Measurements from ENCODE around the gene TRAPPC3. TPM values are rescaled to one million over a fixed set of nuclear protein-coding genes. Genes with fewer than 3 reads are reported as not detected.
A peak's percentile ranks its signal among the peaks of the same experiment; 100 is the strongest.

The TRAPPC3 gene
- total and polyA plus RNA-seq, 7 donors: 75.1 to 177 (median 108) TPM

DNA sequence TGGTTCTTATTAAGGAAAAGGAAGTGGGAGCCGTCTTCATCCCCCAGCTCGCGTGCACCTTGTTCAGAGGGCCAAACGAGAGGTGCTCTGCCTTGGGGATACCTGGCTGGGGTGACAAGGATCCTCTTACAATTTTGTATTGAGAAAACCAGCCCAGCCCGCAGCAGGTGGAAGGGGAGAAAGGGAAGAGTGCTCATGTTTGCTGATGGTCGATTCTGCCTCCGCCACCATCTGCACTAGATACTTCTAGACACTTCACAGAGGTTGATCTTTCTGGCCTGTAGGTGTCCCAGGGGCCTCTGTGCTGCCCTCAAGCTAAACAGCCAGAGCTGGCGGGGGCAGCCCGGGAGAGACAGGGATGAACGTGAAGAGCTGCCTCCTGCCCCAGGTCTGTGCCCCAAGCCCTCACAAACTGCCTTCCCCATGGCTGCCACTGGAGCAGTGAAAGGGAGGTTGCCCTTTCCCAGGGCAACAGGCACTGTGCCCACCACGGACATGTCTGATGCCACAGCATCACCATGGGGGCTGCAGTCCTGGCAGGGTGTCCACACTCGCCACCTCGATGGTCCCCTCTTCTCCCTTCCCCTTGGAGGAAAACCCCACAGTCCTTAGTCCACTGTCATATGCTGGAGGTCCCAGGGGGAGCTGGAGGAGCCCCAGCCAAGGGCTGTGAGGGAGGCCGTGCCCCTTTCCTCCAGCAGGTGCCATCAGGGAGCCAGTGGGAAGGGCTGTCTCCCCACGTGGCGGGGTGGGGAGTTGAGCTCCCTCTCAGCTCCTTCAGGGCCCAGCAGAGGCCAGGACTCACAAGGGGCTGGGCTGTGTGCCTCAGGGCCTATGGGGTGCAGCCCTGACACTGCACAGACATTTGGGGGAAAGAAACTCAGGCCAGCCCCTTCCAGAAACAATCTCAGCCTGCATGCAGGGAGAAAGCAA, 52.5 kb downstream of the TRAPPC3 start:
- H3K27ac ChIP-seq: no peak overlapping the region
- no peak overlapping the region for H3K4me3 ChIP-seq
- peaks cover 12 to 47% (median 27%) of the 10 kb centered on the region in 4 donors for H3K36me3 ChIP-seq
- 78 to 79% methylated on average over 16 of the region's 16 CpGs for WGBS, 2 donors
- no peaks in the 10 kb centered on the region for H3K27me3 ChIP-seq
- intact Hi-C loops (cut with DNase I): loop anchor here (5.0 kb wide), 1 partner anchor 191 kb away; no protein-coding TSS in a partner anchor
- TF ChIP-seq, protein P1, sequence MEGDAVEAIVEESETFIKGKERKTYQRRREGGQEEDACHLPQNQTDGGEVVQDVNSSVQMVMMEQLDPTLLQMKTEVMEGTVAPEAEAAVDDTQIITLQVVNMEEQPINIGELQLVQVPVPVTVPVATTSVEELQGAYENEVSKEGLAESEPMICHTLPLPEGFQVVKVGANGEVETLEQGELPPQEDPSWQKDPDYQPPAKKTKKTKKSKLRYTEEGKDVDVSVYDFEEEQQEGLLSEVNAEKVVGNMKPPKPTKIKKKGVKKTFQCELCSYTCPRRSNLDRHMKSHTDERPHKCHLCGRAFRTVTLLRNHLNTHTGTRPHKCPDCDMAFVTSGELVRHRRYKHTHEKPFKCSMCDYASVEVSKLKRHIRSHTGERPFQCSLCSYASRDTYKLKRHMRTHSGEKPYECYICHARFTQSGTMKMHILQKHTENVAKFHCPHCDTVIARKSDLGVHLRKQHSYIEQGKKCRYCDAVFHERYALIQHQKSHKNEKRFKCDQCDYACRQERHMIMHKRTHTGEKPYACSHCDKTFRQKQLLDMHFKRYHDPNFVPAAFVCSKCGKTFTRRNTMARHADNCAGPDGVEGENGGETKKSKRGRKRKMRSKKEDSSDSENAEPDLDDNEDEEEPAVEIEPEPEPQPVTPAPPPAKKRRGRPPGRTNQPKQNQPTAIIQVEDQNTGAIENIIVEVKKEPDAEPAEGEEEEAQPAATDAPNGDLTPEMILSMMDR (IDR thresholded peaks at IDR 0.05): no peak
- no peak for TF ChIP-seq POLR2A (IDR thresholded peaks at IDR 0.05)
- TF ChIP-seq EP300 (IDR thresholded peaks at IDR 0.05): no peak
- TF ChIP-seq POLR2AphosphoS5 (IDR thresholded peaks at IDR 0.05): no peak
- H3K9me3 ChIP-seq: no peaks in the 10 kb centered on the region
- DNase-seq: no peak
- H3K4me1 ChIP-seq: peaks cover 0 to 11% (median 7%) of the 10 kb centered on the region in 4 donors

DNA sequence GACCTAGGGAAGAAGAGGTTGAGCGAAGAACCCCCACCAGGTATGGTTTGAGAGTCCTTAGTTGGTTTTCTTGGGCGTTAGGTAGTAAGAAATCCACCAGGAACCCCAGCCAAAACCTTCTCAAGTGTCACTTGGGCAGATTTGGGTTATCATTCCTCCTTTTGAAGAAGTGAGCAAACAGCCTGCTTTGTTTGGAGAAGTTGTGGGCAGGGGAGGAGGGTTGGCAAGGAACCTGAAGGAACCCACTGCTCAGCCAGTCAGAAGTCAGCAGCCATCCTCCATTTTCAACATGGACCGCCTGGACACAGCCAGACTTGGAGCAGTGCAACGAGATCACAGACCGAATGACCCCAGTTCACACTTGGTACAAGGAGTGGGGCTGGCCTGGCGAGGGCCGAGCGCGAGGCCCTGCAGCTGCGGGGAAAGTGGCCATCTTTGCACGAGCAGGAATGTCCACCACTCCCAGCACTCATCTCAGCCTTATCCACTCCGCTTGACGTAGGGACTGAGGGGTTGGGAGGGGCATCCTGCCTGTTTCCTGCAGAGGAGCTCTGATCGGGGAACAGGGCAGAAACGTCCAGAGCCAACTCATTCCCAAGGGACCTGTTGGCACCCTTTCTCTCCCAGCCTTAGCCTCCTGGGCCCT, 53.4 kb downstream of the TRAPPC3 start:
- no peak for TF ChIP-seq EP300 (IDR thresholded peaks at IDR 0.05)
- TF ChIP-seq POLR2A (IDR thresholded peaks at IDR 0.05): no peak
- TF ChIP-seq POLR2AphosphoS5 (IDR thresholded peaks at IDR 0.05): no peak
- TF ChIP-seq, protein P1 (IDR thresholded peaks at IDR 0.05): no peak
- peaks cover 0 to 16% (median 11%) of the 10 kb centered on the region in 4 donors for H3K4me1 ChIP-seq
- no peaks in the 10 kb centered on the region for H3K27me3 ChIP-seq
- peaks cover 13 to 56% (median 31%) of the 10 kb centered on the region in 4 donors for H3K36me3 ChIP-seq
- no peak overlapping the region for H3K4me3 ChIP-seq
- intact Hi-C loops (cut with DNase I): loop anchor here (5.0 kb wide), 1 partner anchor 191 kb away; no protein-coding TSS in a partner anchor
- WGBS, 2 donors: 77 to 81% methylated on average over 15 of the region's 15 CpGs
- DNase-seq: no peak
- no peaks in the 10 kb centered on the region for H3K9me3 ChIP-seq
- no peak overlapping the region for H3K27ac ChIP-seq

DNA sequence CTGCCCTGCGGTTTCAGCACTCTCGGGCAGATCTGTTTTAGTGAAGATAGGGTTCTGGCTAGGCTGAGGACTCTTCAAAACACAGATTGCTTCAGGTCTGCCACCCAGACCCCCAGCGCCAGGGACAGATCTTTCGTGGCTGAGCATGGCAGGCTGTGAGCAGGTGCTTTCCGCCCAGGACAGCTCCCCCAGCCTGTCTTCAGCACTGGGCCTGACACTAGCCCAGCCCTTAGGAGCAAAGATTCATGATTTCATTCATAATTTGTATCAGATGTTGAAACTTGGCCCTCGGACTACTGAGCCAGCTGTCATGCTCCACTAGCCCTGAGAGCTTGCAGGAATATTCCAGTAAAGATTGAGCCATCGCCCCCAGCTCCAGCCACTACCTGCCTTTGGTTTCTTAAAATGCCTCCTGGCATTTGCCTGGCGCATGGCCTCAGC, 54.6 kb downstream of the TRAPPC3 start:
- intact Hi-C loops (cut with DNase I): loop anchor here (5.0 kb wide), 1 partner anchor 193 kb away; no protein-coding TSS in a partner anchor
- H3K27me3 ChIP-seq: no peaks in the 10 kb centered on the region
- no peaks in the 10 kb centered on the region for H3K9me3 ChIP-seq
- TF ChIP-seq, protein P1 (IDR thresholded peaks at IDR 0.05): no peak
- TF ChIP-seq POLR2AphosphoS5 (IDR thresholded peaks at IDR 0.05): no peak
- no peak for TF ChIP-seq POLR2A (IDR thresholded peaks at IDR 0.05)
- no peak for TF ChIP-seq EP300 (IDR thresholded peaks at IDR 0.05)
- peaks cover 13 to 56% (median 31%) of the 10 kb centered on the region in 4 donors for H3K36me3 ChIP-seq
- 91 to 92% methylated on average over 8 of the region's 8 CpGs for WGBS, 2 donors
- no peak overlapping the region for H3K4me3 ChIP-seq
- H3K4me1 ChIP-seq: peaks cover 0 to 22% (median 12%) of the 10 kb centered on the region in 4 donors
- H3K27ac ChIP-seq: no peak overlapping the region
- DNase-seq: peak; percentile 63

DNA sequence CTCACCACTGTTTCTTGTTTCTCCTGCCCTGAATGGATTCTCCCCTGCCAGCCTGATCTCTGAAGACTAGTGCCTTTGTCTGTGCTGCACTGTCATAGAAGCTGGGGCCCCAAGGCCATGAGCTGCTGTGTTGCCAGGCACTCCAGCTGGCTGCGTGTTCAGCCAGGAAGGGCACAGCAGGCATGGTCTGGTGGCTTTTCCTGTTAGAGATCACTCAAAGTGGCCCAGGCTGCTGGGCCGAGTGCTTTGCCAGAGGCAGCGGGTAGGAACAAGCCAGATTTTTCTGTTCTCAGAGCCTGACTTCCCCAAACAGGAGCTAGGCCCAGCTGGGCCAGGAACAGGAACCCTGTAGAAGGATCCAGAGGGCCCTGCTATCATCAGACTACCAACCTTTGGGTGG, 55.4 kb downstream of the TRAPPC3 start:
- intact Hi-C loops (cut with DNase I): no loop called here
- Histone ChIP-seq H3K27ac (no peak overlapping the region), H3K4me3 (no peak overlapping the region), H3K27me3 (no peaks in the 10 kb centered on the region), H3K36me3 (peaks cover 13 to 56% (median 31%) of the 10 kb centered on the region in 4 donors), H3K9me3 (no peaks in the 10 kb centered on the region), H3K4me1 (peaks cover 0 to 25% (median 16%) of the 10 kb centered on the region in 4 donors)
- peak; percentile 66 for DNase-seq
- TF ChIP-seq, protein P1 (IDR thresholded peaks at IDR 0.05): no peak
- no peak for TF ChIP-seq EP300 (IDR thresholded peaks at IDR 0.05)
- TF ChIP-seq POLR2A (IDR thresholded peaks at IDR 0.05): no peak
- 87 to 90% methylated on average over 3 of the region's 3 CpGs for WGBS, 2 donors
